ENCODE data around the gene CD226. TPM values are rescaled to one million over a fixed set of nuclear protein-coding genes. Genes with fewer than 3 reads are reported as not detected.

CD226 gene
- polyA plus RNA-seq, 1 of the 3 experiments (the other 2 are of a cell fraction), result 0.56 TPM

DNA sequence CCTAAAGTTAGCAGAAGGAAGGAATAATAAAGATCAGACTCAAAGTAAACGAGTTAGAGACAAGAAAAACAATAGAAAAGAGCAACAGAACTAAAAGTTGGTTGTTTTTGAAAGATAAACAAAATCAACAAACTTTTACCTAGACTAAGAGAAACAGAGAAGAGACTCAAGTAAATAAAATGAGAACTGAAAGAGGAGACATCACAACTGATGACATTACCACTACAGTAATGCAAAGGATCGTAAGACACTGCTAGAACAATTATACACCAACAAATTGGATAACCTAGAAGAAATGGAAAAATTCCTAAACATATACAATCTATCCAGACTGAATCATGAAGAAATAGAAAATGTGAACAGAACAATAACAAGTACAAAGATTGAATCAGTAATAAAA lies 139.3 kb downstream of the CD226 start:
- WGBS (ENCODE audit: low lambda C conversion rate), result 81% methylated on average over 2 of the region's 2 CpGs
- DNase-seq, result no peak
- CTCF ChIA-PET, result no interaction called here
- no peaks in the 10 kb centered on the region for H3K4me1 ChIP-seq (ENCODE audit: control insufficient read depth in 1 of 2, insufficient read depth in 2 of 2, low read depth in 1 of 2, low read length in 1 of 2)
- no peaks in the 10 kb centered on the region for H3K27me3 ChIP-seq (ENCODE audit: insufficient read depth)
- POLR2A ChIA-PET, result no interaction called here
- no peaks in the 10 kb centered on the region for H3K79me2 ChIP-seq (ENCODE audit: insufficient read depth)
- H3K4me2 ChIP-seq, result no peak overlapping the region
- no peaks in the 10 kb centered on the region for H3K9me2 ChIP-seq
- no peak overlapping the region for H3K9ac ChIP-seq
- peaks cover 7% of the 10 kb centered on the region; the same call in 1 of the 2 replicates for H3K9me3 ChIP-seq
- no peaks in the 10 kb centered on the region for H3K36me3 ChIP-seq (replicated peaks in 1 of 2; ENCODE audit: control insufficient read depth in 1 of 2, insufficient read depth in 2 of 2, low read length in 1 of 2)
- no peak for TF ChIP-seq TEAD4 (IDR thresholded peaks at IDR 0.05; ENCODE audit: borderline replicate concordance, insufficient read depth)
- no peak for TF ChIP-seq SMC3 (IDR thresholded peaks at IDR 0.05; ENCODE audit: low read depth, low read length)
- no peak for TF ChIP-seq MEF2A (IDR thresholded peaks at IDR 0.05; ENCODE audit: borderline replicate concordance, low read depth)
- TF ChIP-seq JUND (IDR thresholded peaks at IDR 0.05), result no peak
- TF ChIP-seq, protein P1, sequence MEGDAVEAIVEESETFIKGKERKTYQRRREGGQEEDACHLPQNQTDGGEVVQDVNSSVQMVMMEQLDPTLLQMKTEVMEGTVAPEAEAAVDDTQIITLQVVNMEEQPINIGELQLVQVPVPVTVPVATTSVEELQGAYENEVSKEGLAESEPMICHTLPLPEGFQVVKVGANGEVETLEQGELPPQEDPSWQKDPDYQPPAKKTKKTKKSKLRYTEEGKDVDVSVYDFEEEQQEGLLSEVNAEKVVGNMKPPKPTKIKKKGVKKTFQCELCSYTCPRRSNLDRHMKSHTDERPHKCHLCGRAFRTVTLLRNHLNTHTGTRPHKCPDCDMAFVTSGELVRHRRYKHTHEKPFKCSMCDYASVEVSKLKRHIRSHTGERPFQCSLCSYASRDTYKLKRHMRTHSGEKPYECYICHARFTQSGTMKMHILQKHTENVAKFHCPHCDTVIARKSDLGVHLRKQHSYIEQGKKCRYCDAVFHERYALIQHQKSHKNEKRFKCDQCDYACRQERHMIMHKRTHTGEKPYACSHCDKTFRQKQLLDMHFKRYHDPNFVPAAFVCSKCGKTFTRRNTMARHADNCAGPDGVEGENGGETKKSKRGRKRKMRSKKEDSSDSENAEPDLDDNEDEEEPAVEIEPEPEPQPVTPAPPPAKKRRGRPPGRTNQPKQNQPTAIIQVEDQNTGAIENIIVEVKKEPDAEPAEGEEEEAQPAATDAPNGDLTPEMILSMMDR (IDR thresholded peaks at IDR 0.05), result no peak
- TF ChIP-seq RXRA (IDR thresholded peaks at IDR 0.05; ENCODE audit: borderline replicate concordance, low read depth), result no peak
- no peak for TF ChIP-seq POLR2AphosphoS5 (IDR thresholded peaks at IDR 0.05; ENCODE audit: low read depth, low read length)
- no peak for TF ChIP-seq CHD2 (IDR thresholded peaks at IDR 0.05; ENCODE audit: low read length, partially characterized antibody)
- no peak for TF ChIP-seq YY1 (IDR thresholded peaks at IDR 0.05; ENCODE audit: low read depth)
- no peak for TF ChIP-seq EP300 (IDR thresholded peaks at IDR 0.05; ENCODE audit: borderline replicate concordance in 1 of 2, low read depth in 1 of 2, low read length in 1 of 2)
- no peak for TF ChIP-seq NFIC (IDR thresholded peaks at IDR 0.05; ENCODE audit: borderline replicate concordance)
- TF ChIP-seq TAF1 (IDR thresholded peaks at IDR 0.05; ENCODE audit: borderline replicate concordance, low read depth, low read length), result no peak
- TF ChIP-seq ELF1 (IDR thresholded peaks at IDR 0.05), result no peak
- TF ChIP-seq, protein P2, sequence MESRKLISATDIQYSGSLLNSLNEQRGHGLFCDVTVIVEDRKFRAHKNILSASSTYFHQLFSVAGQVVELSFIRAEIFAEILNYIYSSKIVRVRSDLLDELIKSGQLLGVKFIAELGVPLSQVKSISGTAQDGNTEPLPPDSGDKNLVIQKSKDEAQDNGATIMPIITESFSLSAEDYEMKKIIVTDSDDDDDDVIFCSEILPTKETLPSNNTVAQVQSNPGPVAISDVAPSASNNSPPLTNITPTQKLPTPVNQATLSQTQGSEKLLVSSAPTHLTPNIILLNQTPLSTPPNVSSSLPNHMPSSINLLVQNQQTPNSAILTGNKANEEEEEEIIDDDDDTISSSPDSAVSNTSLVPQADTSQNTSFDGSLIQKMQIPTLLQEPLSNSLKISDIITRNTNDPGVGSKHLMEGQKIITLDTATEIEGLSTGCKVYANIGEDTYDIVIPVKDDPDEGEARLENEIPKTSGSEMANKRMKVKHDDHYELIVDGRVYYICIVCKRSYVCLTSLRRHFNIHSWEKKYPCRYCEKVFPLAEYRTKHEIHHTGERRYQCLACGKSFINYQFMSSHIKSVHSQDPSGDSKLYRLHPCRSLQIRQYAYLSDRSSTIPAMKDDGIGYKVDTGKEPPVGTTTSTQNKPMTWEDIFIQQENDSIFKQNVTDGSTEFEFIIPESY (IDR thresholded peaks at IDR 0.05; ENCODE audit: borderline replicate concordance, low read depth), result no peak
- TF ChIP-seq EZH2phosphoT487 (IDR thresholded peaks at IDR 0.05; ENCODE audit: borderline replicate concordance, low read depth), result no peak
- no peak for TF ChIP-seq FOXJ3 (CRISPR knock-in tag; IDR thresholded peaks at IDR 0.05)
- TF ChIP-seq TCF12 (IDR thresholded peaks at IDR 0.05), result no peak
- no peak for TF ChIP-seq FOSL2 (IDR thresholded peaks at IDR 0.05; ENCODE audit: borderline replicate concordance, low read depth)
- H3K4me3 ChIP-seq (ENCODE audit: low read depth in 2 of 2, low read length in 1 of 2), result no peak overlapping the region
- H4K20me1 ChIP-seq (ENCODE audit: insufficient read depth), result no peaks in the 10 kb centered on the region
- no peak overlapping the region for H2AFZ ChIP-seq (ENCODE audit: low read depth)
- H3F3A ChIP-seq (replicated peaks; ENCODE audit: insufficient read depth), result no peaks in the 10 kb centered on the region
- H3K27ac ChIP-seq (ENCODE audit: low read depth in 2 of 2, low read length in 1 of 2), result no peak overlapping the region
